ENCODE data around the gene NUP160.

GRCh38 chr11:47791774-47792430 is 56.2 kb downstream of the NUP160 start:
- no peak for TF ChIP-seq POLR2A (IDR thresholded peaks at IDR 0.05; ENCODE audit: low read depth, low read length)
- TF ChIP-seq, protein P1, sequence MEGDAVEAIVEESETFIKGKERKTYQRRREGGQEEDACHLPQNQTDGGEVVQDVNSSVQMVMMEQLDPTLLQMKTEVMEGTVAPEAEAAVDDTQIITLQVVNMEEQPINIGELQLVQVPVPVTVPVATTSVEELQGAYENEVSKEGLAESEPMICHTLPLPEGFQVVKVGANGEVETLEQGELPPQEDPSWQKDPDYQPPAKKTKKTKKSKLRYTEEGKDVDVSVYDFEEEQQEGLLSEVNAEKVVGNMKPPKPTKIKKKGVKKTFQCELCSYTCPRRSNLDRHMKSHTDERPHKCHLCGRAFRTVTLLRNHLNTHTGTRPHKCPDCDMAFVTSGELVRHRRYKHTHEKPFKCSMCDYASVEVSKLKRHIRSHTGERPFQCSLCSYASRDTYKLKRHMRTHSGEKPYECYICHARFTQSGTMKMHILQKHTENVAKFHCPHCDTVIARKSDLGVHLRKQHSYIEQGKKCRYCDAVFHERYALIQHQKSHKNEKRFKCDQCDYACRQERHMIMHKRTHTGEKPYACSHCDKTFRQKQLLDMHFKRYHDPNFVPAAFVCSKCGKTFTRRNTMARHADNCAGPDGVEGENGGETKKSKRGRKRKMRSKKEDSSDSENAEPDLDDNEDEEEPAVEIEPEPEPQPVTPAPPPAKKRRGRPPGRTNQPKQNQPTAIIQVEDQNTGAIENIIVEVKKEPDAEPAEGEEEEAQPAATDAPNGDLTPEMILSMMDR (conservative IDR thresholded peaks at IDR 0.05; ENCODE audit: low read depth, low read length), result no peak
- no peak for TF ChIP-seq RCOR1 (IDR thresholded peaks at IDR 0.05; ENCODE audit: insufficient replicate concordance, low read length)
- TF ChIP-seq USF2 (IDR thresholded peaks at IDR 0.05; ENCODE audit: low read depth, low read length), result no peak
